SK-N-DZ (cell line): ENCODE data around the gene KCNQ4. TPM values are rescaled to one million over a fixed set of nuclear protein-coding genes. Genes with fewer than 3 reads are reported as not detected.

Experiments used
- DNase-seq: peaks from one replicate; pipeline ENCODE4 v3.0.0-alpha.2; 2015; ENCODE audit warnings: low spot score
- polyA plus RNA-seq, 2 experiments: library from polyadenylated mRNA; depleted of rRNA; stranded (reverse); fragments of >200 nt; gene quantifications; 2 replicates each; pipeline ENCODE4 v1.2.3, GENCODE V29; 2014

The KCNQ4 gene
- 2.5 and 2.6 TPM in 2 replicates for polyA plus RNA-seq (2014; cell fraction: cytosol; rRNA removed)
- 4.0 and 4.4 TPM in 2 replicates for polyA plus RNA-seq (2014; cell fraction: nucleus; rRNA removed)

- no peak for DNase-seq
Observed at GRCh38 chr1:40783001-40783905, at the start of gene KCNQ4. Gene KCNQ4 (plus strand): TSS chr1:40783787. CDS start chr1:40784094, 307 bp downstream.

DNA sequence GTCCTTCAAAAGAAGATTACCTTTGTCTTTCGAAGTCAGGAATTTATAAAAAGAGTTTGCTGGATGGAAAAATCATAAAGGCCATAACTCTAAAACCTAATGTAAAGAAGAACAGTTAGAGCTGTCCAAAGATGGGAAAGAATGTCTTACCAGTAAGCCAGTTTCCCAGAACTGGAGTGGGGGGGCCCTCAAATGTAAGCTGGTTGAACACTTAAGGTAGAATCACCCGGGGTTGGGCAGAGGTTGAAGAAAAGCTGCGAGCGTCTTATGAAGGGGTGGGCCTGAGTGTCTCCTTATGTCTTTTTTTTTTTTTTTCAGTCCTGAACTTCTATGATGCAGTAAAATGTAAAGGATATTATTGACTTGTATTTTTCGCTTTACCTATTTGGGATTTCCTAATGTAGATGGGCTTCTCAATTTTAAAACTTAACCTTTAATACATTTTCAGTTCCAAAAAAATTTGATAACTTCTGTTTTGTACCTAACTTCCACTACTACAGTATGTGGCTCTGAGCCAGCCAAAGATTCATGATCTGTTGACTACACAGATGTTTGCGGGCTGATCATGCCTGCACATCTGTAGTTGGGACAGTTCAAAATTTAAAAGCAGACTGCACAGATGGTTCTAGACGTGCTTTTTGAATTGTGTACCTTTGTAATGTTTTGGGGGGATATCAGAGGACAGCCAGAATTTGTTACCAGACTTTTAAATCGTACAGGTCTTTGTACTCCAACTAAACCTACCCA lies 48.5 kb upstream of the KCNQ4 start:
- DNase-seq: no peak

DNA sequence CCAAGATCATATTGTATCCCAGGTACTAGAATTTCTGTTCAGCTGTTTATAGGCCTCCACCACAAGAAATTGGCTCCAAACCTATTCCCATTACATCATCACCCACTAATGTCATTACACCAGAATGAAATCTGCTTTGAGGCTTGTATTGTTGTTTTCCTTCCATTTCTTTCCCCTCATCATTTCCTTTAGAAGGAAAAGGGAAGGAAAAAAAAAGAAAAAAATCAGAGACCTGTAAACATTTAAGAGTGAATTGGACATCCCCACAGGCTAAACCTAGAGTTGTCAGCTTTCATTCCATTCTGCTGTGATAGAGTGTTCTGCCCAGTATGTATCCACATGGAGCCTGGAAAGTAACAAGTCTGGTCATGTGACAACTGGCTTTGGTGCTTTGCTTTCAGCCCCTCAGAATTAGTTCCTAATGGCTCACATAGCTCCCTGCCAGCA lies 47.5 kb upstream of the KCNQ4 start:
- peak; percentile 20 for DNase-seq

DNA sequence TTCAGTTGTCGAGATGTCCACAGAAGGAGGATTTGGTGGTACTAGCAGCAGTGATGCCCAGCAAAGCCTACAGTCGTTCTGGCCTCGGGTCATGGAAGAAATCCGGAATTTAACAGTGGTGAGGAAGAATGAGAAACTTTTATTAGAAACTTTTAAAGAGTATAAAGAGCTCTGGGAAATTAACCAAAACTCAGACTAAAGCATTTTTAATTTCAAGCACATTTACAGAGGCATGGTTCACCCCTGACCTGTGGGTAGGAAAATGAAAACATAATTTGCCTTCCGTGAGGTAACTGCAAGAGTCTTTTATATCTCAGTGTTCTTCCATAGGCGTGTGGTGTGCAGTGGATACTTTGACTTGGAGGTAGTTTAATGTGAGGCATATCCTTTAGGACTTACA lies 44.8 kb upstream of the KCNQ4 start:
- no peak for DNase-seq

- DNase-seq: no peak
Observed at GRCh38 chr1:40739455-40740008, 44.1 kb upstream of the KCNQ4 start.

DNA sequence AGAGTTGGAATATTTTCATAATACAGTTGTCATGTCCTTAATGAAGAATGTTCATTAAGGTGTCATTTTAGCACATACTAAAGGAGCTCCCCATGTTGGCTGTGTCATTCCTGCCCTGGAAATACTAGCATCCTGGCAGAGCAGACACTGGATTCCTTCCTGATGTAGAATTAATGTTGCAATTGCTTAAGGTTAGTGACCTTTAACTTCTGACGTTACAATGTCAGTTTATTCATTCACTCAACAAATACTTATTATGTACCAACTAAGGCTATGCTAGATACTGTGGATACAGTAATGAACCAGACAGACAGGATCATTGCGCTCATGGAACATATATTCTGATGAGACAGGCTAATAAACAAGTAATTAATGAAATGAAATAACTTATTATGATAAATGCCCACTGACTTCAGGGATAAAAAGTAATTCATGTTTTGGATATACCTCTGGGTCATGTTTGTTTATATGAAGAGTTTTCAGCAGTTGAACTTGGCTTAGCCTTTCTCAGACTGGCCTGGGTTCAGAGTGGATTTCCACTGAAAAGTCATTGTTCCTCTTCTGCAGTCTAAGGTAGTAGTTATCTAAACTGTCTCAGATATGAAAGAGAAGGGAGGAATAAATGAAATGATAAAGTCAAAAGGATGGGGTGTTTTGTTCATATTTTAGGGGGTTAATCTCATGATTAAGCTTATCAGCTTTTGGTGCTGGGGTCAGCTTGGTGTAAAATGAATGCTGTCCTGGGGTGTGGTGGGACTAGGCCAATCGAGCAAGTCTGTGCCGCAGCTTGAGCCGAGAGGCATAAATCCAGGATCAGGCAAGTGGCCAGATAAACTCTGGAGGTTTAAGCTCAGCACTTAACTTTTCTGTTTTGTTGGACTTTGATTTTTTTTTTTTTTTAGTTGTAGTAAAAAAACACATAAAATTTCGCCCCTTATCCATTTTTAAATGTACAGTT lies 43.3 kb upstream of the KCNQ4 start:
- DNase-seq: no peak

DNA sequence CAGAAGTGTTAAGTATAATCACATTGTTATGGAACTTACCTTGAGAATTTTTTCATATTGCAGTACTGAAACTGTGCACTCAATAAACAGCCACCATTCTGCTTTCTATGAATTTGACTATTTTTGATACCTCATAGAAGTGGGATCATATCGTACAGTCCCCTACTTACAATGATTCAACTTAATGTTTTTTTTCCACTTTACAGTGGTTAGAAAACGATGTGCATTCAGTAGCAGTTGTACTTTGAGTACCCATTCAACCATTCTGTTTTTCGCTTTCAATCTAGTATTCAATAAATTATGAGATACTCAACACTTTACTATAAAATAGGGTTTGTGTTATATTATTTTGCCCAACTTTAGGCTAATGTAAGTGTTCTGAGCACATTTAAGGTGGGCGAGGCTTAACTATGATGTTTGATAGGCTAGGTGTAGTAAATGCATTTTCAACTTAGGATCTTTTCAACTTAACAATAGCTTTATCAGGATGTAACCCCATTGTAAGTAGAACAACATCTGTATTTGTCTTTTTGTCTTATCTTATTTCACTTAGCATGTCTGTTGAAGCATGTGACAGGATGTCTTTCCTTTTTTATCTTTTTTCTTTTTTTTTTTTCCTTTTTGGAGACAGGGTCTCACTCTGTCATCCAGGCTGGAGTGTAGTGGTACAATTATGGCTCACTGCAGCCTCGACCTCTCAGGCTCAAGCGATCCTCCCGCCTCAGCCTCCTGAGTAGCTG lies 42.4 kb upstream of the KCNQ4 start:
- no peak for DNase-seq

DNA sequence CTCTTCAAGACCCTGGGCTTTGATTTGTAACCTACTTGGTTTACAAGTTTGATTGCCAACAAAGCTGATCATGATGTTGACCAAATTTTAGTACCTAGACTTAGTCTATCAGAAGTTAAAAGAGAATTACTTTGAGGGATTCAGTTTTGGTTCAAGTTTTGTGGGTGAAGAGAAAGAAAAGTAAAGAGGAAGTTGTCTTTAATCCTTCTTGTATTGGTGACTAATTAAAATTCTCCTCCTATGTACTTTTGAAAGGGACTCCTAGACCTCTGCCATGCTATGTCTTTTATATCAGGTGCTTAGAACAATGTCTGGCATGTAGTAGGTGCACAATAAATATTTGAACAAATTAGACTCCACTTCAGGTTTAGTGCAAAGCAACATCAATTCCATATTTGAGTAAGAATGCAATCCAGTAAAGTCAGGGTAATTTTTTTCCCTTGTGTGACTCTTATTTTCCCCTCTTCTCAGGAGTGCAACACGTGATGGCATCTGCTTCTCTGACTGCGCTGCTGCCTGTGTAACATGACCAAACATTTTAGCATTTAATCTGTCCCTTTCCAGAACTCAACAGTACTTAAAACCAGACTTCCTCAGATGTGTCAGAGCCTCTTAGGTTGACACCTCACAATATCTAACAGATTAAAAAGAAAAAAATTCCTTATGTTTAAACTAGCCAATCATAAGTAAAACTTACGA lies 41.1 kb upstream of the KCNQ4 start:
- DNase-seq: no peak

- DNase-seq: no peak
Observed at GRCh38 chr1:40743452-40743851, 40.1 kb upstream of the KCNQ4 start.

- DNase-seq: no peak
Observed at GRCh38 chr1:40743860-40744259, 39.7 kb upstream of the KCNQ4 start.

DNA sequence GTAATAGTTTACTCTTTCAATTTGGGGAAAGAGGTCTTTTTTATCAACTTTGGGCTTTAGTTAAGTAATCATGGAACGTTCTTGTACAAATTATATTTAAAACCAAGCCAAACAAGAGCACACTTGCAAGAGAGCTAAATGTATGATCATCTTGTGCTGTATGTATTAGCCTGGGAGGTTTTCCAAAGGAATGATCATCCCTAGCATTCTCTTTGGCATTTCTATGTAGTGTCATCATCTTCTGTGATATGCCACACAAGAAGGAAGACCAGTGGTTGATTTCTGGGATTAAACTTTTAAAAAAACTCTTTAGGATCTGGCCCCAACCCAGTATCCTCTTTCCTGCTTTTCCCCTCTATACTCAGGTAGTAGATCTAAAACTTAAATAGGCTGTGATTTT lies 38.4 kb upstream of the KCNQ4 start:
- no peak for DNase-seq

GRCh38 chr1:40746344-40747090 lies 37.1 kb upstream of the KCNQ4 start:
- DNase-seq: no peak

DNA sequence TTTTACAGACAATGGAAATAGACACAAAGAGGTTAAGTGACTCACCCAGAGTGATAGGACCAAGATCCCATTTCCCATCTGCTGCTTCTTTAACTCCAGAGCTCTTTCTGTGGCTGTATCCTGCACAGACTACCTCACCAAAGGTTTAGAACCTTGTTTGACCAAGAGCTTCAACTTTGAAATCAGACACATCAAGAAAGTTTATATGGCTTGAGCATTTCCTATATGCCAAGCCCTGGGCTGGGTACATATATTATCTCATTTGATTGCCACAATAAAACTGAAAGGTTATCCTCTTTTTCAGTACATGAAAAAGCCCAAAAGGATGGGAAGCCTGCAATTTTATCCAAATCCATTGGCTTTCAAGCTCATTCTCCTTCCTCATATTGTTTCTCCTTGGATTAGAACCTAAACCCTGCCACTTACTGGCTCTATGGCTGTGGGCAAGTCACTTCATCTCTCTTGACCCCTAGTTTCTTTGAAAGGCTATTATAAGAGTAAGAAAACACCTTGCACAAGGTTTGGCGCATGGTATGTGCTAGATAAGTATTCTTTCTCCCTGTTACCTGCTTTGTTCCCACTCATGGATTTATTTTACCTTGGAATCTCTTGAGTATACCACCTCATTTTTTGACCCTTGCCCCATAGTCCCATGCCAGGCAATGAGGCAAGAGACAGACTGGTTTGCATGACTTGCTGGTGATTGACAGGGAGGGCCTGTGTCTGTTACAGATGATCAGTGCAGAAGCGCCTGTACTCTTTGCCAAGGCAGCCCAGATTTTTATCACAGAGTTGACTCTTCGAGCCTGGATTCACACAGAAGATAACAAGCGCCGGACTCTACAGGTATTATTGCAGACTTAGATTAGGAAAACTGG lies 34.5 kb upstream of the KCNQ4 start:
- DNase-seq: no peak

GRCh38 chr1:40749817-40750216 lies 33.8 kb upstream of the KCNQ4 start:
- no peak for DNase-seq

DNA sequence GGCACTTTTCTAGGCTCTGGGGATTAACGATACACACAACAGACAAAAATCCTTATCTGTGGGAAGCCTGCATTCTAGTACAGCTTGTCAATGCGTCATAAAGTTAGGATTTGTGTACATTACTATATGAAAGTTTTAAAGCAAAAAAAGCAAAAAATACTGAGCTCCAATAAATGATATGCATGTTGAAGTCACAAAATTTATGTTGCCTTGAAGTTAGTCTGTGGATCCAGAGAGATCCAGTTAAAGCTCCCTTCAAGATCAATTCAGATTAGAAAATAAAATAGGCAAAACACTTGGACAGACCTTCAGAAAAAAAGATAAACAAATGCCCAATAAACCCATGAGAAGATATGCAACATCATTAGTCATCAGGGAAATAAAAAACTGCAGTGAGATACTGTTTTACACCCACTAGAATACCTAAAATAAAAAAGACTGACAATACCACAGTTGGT lies 33.1 kb upstream of the KCNQ4 start:
- no peak for DNase-seq

- DNase-seq: no peak
Observed at GRCh38 chr1:40751802-40752201, 31.8 kb upstream of the KCNQ4 start.

- no peak for DNase-seq
Observed at GRCh38 chr1:40753142-40753882, 30.3 kb upstream of the KCNQ4 start.
